ENCODE data around the gene HNRNPA1. TPM values are rescaled to one million over a fixed set of nuclear protein-coding genes. Genes with fewer than 3 reads are reported as not detected.

HNRNPA1 gene
- total and polyA plus RNA-seq, 8 donors: 652 to 4,346 (median 3,545) TPM

DNA sequence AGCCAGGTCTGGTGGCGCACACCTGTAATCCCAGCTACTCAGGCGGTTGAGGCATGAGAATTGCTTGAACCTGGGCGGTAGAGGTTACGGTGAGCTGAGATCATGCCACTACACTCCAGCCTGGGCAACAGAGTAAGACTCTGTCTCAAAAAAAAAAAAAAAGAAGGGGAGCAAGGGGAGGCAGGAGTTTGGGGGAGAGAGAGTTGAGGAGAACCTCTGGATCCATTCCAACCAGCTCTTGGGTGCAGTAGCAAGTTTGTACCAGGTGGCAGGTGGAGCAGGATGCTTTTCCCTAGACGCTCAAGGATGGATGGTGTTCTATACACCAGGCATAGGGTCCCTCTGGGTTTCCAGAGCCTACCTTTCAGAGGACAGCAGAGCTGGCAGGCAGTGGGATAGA lies 18.4 kb downstream of the HNRNPA1 start:
- Histone ChIP-seq H3K36me3 (no peaks in the 10 kb centered on the region), H3K27ac (peak overlapping the region in 1 of 2 donors; percentile 86), H3K27me3 (peaks cover 0 to 14% of the 10 kb centered on the region in 2 donors), H3K9me3 (no peaks in the 10 kb centered on the region), H3K4me3 (peak overlapping the region in 1 of 2 donors; percentile 46), H3K4me1 (peaks cover 5 to 83% of the 10 kb centered on the region in 2 donors)
- no peak for TF ChIP-seq CTCF (IDR thresholded peaks at IDR 0.05)
- no peak for DNase-seq
- intact Hi-C loops (cut with DNase I): loop anchor here in 1 of 2 donors (10.0 kb wide), 1 partner anchor 66 kb away; the partner anchor contains the start of gene GPR84
- no peak for ATAC-seq

DNA sequence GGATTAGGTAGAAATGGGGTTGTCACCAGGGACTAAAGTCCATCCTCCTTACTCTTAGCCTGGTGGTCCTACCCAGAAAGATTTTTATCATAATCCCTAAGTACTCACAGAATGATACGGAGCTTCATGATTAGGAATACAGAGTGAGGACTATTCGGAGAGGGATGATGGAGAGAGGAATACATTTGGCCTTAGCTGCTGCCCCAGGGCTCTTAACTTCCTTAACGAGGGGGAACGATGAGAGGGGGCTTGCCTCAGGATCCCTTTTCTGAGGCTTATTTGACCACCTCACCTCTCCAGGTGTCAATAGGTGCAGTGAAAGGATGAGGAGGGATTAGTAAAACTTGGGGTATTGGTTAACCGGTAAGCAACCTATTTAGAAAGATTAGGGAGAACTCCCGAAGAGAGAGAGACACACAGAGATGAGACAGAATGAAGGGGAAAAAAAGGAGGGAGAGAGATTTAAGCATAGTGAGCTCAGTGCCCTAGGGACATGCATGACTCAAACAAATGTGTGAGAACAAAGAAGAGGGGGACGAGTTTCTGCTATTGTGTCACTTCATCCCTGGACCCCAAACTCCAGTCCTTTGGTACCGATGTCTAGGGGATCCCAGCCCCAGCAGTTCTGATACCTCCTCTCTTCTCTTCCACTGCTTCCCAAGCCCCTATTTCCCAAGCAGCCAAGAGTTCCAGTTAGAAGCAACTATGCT lies 19.1 kb downstream of the HNRNPA1 start:
- no peak for TF ChIP-seq CTCF (IDR thresholded peaks at IDR 0.05)
- Histone ChIP-seq H3K9me3 (no peaks in the 10 kb centered on the region), H3K27ac (peak overlapping the region in 1 of 2 donors; percentile 86), H3K4me1 (peaks cover 11 to 83% of the 10 kb centered on the region in 2 donors), H3K27me3 (peaks cover 0 to 14% of the 10 kb centered on the region in 2 donors), H3K4me3 (peak overlapping the region in 1 of 2 donors; percentile 46), H3K36me3 (no peaks in the 10 kb centered on the region)
- intact Hi-C loops (cut with DNase I): loop anchor here in 1 of 2 donors (10.0 kb wide), 1 partner anchor 65 kb away; the partner anchor contains the start of gene GPR84
- ATAC-seq (no peak), DNase-seq (no peak)

GRCh38 chr12:54300225-54300731 lies 19.8 kb downstream of the HNRNPA1 start:
- no peak for TF ChIP-seq CTCF (IDR thresholded peaks at IDR 0.05)
- ATAC-seq: no peak
- Histone ChIP-seq H3K36me3 (no peaks in the 10 kb centered on the region), H3K4me3 (peak overlapping the region; percentile 3 to 46), H3K4me1 (peaks cover 11 to 83% of the 10 kb centered on the region in 2 donors), H3K27ac (peak overlapping the region in 1 of 2 donors; percentile 86), H3K9me3 (no peaks in the 10 kb centered on the region), H3K27me3 (peaks cover 0 to 14% of the 10 kb centered on the region in 2 donors)
- intact Hi-C loops (cut with DNase I): no loop called here
- no peak for DNase-seq

DNA sequence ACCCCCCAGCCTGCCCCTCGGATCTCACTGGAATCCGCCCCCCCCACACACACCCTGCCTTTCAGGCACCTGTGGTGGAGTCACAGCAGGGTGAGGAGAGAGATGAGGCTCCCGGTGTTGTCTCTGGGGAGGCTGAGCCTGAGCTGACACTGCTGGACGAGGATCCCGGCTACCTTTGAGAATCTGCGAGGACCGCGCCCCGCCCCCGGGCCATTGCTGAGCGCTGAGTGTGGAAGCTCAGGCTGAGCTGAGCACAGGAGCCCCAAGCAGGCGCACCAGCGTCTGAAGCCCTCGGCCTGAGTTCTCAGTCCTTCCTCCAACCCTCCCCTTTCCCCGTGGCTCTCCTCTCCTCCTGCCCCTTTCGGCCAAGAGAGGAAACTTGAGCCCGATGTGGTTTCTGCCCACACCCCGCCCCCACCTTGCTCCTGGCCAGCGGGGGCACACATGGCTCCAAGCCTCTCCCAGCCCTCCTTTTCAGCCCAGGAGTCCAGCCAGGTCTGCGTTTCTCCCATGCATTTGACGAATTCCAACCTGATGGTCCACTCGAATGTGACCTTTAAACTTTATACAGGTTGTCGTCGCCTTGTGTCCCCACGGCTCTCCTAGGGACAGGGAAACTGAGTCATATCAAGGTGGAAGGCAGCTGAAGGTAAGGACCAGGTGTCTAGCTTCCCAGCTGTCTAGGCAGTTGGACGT lies 20.4 kb downstream of the HNRNPA1 start, which contains the start of gene NFE2:
Gene NFE2 (minus strand): TSS at position 284 of the 696 bp plus-strand sequence. CDS start 5,767 bp downstream, outside the sequence.
- H3K27ac ChIP-seq: peak within 1 kb of the TSS; percentile 13 to 86

More for the DNA sequence above, 20.4 kb downstream of the HNRNPA1 start, which contains the start of gene NFE2:
- DNase-seq: peak in 3 of 4 donors; percentile 51 to 96 (median 81)
- Histone ChIP-seq H3K4me1 (peaks cover 11 to 83% of the 10 kb centered on the region in 2 donors), H3K36me3 (no peaks in the 10 kb centered on the region), H3K27me3 (peaks cover 0 to 14% of the 10 kb centered on the region in 2 donors), H3K9me3 (no peaks in the 10 kb centered on the region), H3K4me3 (peak within 1 kb of the TSS; percentile 3 to 46)
- intact Hi-C loops (cut with DNase I): no loop called here
- ATAC-seq: peak; percentile 76
- TF ChIP-seq CTCF (IDR thresholded peaks at IDR 0.05): no peak

All from left lung (tissue), 10 donors.